Heart right ventricle (tissue), 16 donors: Measurements from ENCODE around the gene DNAH8. TPM values are rescaled to one million over a fixed set of nuclear protein-coding genes. Genes with fewer than 3 reads are reported as not detected.
A peak's percentile ranks its signal among the peaks of the same experiment; 100 is the strongest.
"Not testable (repeated sequence)": the region's sequence is repeated elsewhere in the genome, so short reads cannot be mapped to it uniquely, and the experiment has no call there.

ENCODE experiments used
- ATAC-seq, 8 donors: fragments of 200-7000 bp; cut with Tn5 transposase; one replicate each; pipeline ENCODE4 v1.9.1; 2020; ENCODE audit warnings: mild to moderate bottlenecking in 8 of 8, moderate library complexity in 8 of 8, moderate number of reproducible peaks in 1 of 8
- DNase-seq, 2 donors: peaks; one replicate each; pipeline ENCODE4 v3.0.0-alpha.2; 2020
- H3K27ac ChIP-seq, 10 donors: fragments of 200-600 bp; sonication (generic) in 2 of 10; one replicate each; pipeline versions ENCODE4 v1.5.0 to v1.8.0; 2020 to 2022; ENCODE audit warnings: mild to moderate bottlenecking in 3 of 10
- H3K27me3 ChIP-seq, 7 donors: fragments of 200-600 bp; one replicate each; pipeline ENCODE4 v1.8.0; 2021 to 2022; ENCODE audit warnings: mild to moderate bottlenecking in 2 of 7
- H3K36me3 ChIP-seq, 9 donors: fragments of 200-600 bp; sonication (generic) in 1 of 9; one replicate each; pipeline versions ENCODE4 v1.5.0 to v1.8.0; 2020 to 2022; ENCODE audit warnings: mild to moderate bottlenecking in 2 of 9
- H3K4me1 ChIP-seq, 9 donors: fragments of 200-600 bp; sonication (generic) in 1 of 9; one replicate each; pipeline versions ENCODE4 v1.5.0 to v1.8.0; 2020 to 2022; ENCODE audit warnings: mild to moderate bottlenecking in 4 of 9
- H3K4me3 ChIP-seq, 10 donors: fragments of 200-600 bp; sonication (generic) in 2 of 10; one replicate each; pipeline versions ENCODE4 v1.5.0 to v1.8.0; 2020 to 2022; ENCODE audit warnings: mild to moderate bottlenecking in 7 of 10, moderate library complexity in 2 of 10
- H3K9me3 ChIP-seq, 11 donors: fragments of 200-600 bp in 10 of 11; sonication (generic) in 2 of 11; one replicate each; pipeline versions ENCODE4 v1.5.0 to v1.8.0; 2013 to 2022; ENCODE audit warnings: mild to moderate bottlenecking in 2 of 11, control low read depth in 1 of 11, moderate library complexity in 1 of 11
- CTCF ChIP-seq, 9 donors: fragments of 200-600 bp; sonication (generic) in 2 of 9; IDR thresholded peaks; one replicate each; pipeline versions ENCODE4 v1.5.0 to v1.8.0; 2021 to 2022; ENCODE audit warnings: antibody characterized with exemption in 9 of 9, mild to moderate bottlenecking in 5 of 9, moderate library complexity in 1 of 9
- WGBS, 2 donors: extraction: QIAGEN DNeasy Blood & Tissue Kit; methylation state at CpG; one replicate each; pipeline ENCODE4 v1.1.7; 2013; ENCODE audit warnings: inconsistent platforms in 1 of 2; 5-methylcytosine and 5-hydroxymethylcytosine counted together
- intact Hi-C, 10 donors: fragments of 100-400 bp; cut with DNase I; formaldehyde crosslinking; loops; one replicate each; pipeline versions ENCODE4 v1.11.1 to v1.14.2; 2022
- polyA plus RNA-seq, 2 donors: library from polyadenylated mRNA; stranded (reverse); fragments of 200-250 nt; gene quantifications; one replicate each; pipeline ENCODE4 v1.2.3, GENCODE V29; 2013
- total RNA-seq, 10 donors: library from RNA; stranded (reverse); fragmentation: NEBNext Ultra II Directional in 3 of 10; extraction: Animal tissue kit (Norgen Biotek cat#: 25700) in 3 of 10; gene quantifications; one replicate each; pipeline versions ENCODE4 v1.2.1 to v1.2.4, GENCODE V29; 2021 to 2023
- donor health status: Arrhythmogenic right ventricular cardiomyopathy.
- donor health status: ischemic (EF 13 %, LVEDD 7.1; RV severe dilation, severe dysfunction).
- donor health status: healthy with polysubstance abuse.
- donor health status: DM: no; HTN: yes; CAD: no.
- donor health status: DM: no; HTN: no; CAD: no.
- donor health status: ischemic (EF 25% LVEDD 6.9; RV normal size, moderate dysfunction).
- donor health status: ischemic (EF 25% LVEDD 5.7; RV mildly dilated, moderate dysfunction).
- donor health status: healthy.
- donor health status: DM: yes; HTN: yes; CAD: no.
- donor health status: Ischemic cardiomyopathy.
- donor health status: ischemic (EF 35%, LVEDD 5.7; RV mildly dilated, moderate dysfunction).
- donor health status: nonischemic (EF 11% LVEDD 7.7; RV severe dilation, severe dysfunction).
- donor health status: DM: yes; HTN: yes; CAD: no.
- donor health status: PGD.
- donor health status: ischemic (EF 29% LVEDD 5.4; RV normal size, mild dysfunction).
- donor health status: nonischemic (EF 23%, LVEDD 6.1; RV moderate dilation, normal function).

Gene DNAH8
- total and polyA plus RNA-seq, 12 donors = 0.02 to 0.09 (median 0.03) TPM; not detected in 8

- Histone ChIP-seq H3K27ac (no peak overlapping the region), H3K27me3 (peaks cover 0 to 40% (median 10%) of the 10 kb centered on the region in 7 donors), H3K9me3 (no peaks in the 10 kb centered on the region), H3K4me3 (no peak overlapping the region), H3K4me1 (no peaks in the 10 kb centered on the region), H3K36me3 (no peaks in the 10 kb centered on the region)
- DNase-seq (no peak), ATAC-seq (no peak)
- WGBS, 2 donors = 79 to 81% methylated on average over 2 of the region's 2 CpGs
- intact Hi-C loops = loop anchor here in 2 of 10 donors (5.0 kb wide), 2 partner anchors 435 to 445 kb away; partner anchors contain the start of gene KCNK17 (in 1 of the 2)
- TF ChIP-seq CTCF (IDR thresholded peaks at IDR 0.05) = no peak
Observed at GRCh38 chr6:38867726-38868125, 152.6 kb downstream of the DNAH8 start.

GRCh38 chr6:38871741-38872568 lies 156.8 kb downstream of the DNAH8 start:
- peak in 1 of 2 donors; percentile 17 for DNase-seq
- H3K36me3 ChIP-seq = no peaks in the 10 kb centered on the region
- H3K4me1 ChIP-seq = peaks cover 0 to 9% (median 0%) of the 10 kb centered on the region in 9 donors
- intact Hi-C loops = loop anchor here in 9 of 10 donors (2.0 to 5.0 kb wide), 6 partner anchors 295 to 440 kb away; partner anchors contain the start of gene KCNK17 (in 4 of the 9)
- H3K4me3 ChIP-seq = no peak overlapping the region
- no peak for ATAC-seq
- H3K27ac ChIP-seq = no peak overlapping the region
- TF ChIP-seq CTCF (IDR thresholded peaks at IDR 0.05) = peak; percentile 57 to 90 (median 76)
- peaks cover 0 to 42% (median 6%) of the 10 kb centered on the region in 7 donors for H3K27me3 ChIP-seq
- no peaks in the 10 kb centered on the region for H3K9me3 ChIP-seq
- WGBS, 2 donors = 37% methylated on average over 15 of the region's 15 CpGs

- 61 to 63% methylated on average over 6 of the region's 6 CpGs for WGBS, 2 donors
- no peaks in the 10 kb centered on the region for H3K9me3 ChIP-seq
- H3K27ac ChIP-seq = no peak overlapping the region
- H3K4me1 ChIP-seq = peaks cover 0 to 13% (median 0%) of the 10 kb centered on the region in 9 donors
- peaks cover 0 to 36% (median 6%) of the 10 kb centered on the region in 7 donors for H3K27me3 ChIP-seq
- no peak for ATAC-seq
- no peak overlapping the region for H3K4me3 ChIP-seq
- no peak for DNase-seq
- no peak for TF ChIP-seq CTCF (IDR thresholded peaks at IDR 0.05)
- no peaks in the 10 kb centered on the region for H3K36me3 ChIP-seq
- intact Hi-C loops = loop anchor here in 9 of 10 donors (2.0 to 5.0 kb wide), 6 partner anchors 294 to 439 kb away; partner anchors contain the start of gene KCNK17 (in 4 of the 9)
Observed at GRCh38 chr6:38873001-38873400, 157.9 kb downstream of the DNAH8 start.

- Histone ChIP-seq H3K4me1 (peaks cover 0 to 13% (median 0%) of the 10 kb centered on the region in 9 donors), H3K27me3 (peaks cover 0 to 30% (median 6%) of the 10 kb centered on the region in 7 donors)
- intact Hi-C loops = loop anchor here in 9 of 10 donors (2.0 to 5.0 kb wide), 6 partner anchors 293 to 438 kb away; partner anchors contain the start of gene KCNK17 (in 4 of the 9)
- H3K4me3 ChIP-seq, DNase-seq, H3K9me3 ChIP-seq, ATAC-seq, H3K36me3 ChIP-seq, H3K27ac ChIP-seq: not testable (repeated sequence)
- 71 to 73% methylated on average over 1 of the region's 1 CpG for WGBS, 2 donors
Observed at GRCh38 chr6:38873816-38874215, 158.7 kb downstream of the DNAH8 start.
